ENCODE data around the gene UNC5A.

DNA sequence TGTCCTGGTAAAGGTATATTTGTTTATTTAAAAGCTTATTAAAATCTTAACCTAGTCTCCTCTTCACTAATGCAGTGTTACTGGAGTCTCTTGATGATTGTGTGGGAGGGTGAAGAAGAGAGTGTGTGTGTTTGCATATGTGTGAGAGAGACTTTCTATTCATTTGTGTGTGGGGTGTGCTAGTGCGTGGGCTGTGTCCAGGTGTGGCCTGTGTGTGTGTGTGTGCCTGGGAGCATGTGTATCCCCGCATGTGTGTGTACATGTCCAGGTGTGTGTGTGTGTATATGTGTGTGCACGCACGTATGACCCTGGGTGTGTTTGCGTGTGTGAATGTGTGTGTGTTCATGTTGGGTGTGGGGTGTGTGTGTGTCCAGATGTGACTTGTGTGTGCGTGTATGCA is 10.3 kb upstream of the UNC5A start:
- TF ChIP-seq POLR2A (IDR thresholded peaks at IDR 0.05; ENCODE audit: borderline replicate concordance, extremely low read depth, insufficient read depth, insufficient read length) (no peak), SIN3A (IDR thresholded peaks at IDR 0.05; ENCODE audit: low read depth) (no peak), CBX3 (IDR thresholded peaks at IDR 0.05; ENCODE audit: low read depth) (no peak), POLR2AphosphoS5 (IDR thresholded peaks at IDR 0.05; ENCODE audit: low read depth, low read length) (no peak), YY1 (IDR thresholded peaks at IDR 0.05; ENCODE audit: extremely low read depth, insufficient replicate concordance, low read depth, low read length) (no peak)
